HG03066 (cell line): Measurements from ENCODE around the gene DOCK10.

ENCODE experiments used
- ATAC-seq: cut with Tn5 transposase; IDR thresholded peaks from one replicate; pipeline ENCODE4 v1.9.1; 2021; ENCODE audit warnings: low read depth; ENCODE audit not compliant: unreplicated experiment

The DOCK10 gene

DNA sequence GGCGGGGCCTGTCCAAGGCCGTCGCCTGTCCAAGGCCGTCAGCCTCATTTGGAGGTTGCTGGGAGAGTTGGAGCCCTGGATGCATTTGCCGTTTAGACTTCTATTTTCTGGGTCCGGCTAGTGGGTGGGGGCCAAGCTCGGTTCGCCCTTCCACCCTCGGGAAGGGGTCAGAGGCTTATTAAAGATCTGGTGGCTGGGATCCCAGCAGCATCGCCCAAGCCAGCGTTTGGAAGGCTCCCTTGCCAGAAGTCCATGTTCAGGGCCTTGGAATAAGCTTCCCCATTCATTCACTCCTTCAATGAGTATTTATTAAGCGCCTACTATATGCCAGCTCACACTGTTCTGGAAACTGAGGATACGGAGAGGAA is 516 bp upstream of the DOCK10 start:
- no peak for ATAC-seq

DNA sequence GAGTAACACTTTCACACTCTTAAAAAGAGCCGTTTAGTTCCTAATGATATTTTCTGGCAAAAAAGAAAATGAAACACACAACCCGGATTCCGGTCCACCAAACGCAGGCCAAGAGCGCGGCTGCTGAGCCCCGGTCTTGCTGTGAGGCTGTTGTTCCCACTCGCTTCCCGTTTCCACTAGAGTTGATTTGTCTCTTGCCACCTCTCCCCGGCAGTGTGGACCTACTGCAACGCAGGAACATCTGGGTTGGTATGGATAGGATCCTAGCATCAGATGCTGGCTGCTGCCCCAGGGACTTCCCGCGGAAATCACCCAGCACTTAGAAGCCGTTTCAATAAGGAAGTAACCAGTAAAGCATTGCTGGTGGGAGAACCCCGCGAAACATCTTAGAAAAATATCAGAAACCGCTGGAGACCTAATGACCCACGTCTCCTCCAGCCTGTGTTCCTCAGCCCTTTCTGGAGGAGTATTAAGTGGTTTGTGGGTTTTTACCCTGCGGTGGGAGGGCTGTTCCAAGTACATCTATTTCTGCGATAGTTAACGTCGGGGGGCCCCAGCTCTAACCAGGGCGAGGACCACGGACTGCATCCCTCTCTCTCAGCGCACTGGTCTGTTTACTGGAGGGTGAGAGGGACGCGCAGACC is 939 bp downstream of the DOCK10 start:
- peak; percentile 57 for ATAC-seq

DNA sequence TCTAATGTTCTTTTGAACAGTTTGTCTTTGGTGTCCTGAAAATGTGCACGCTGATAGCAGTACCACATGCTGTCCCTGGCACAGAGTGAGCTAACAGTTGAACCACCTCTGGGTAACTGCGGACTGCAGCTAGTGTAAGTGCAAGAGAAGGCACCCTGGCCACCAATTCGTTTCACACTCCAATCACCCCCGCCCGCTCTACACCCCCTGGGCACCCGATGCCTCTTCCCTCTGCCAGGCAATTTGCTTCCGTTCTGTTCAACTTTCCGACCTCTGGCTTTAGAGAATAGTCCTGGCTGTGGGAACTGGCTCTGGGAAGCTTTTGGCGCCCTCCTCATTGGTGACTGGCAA is 1.4 kb downstream of the DOCK10 start:
- ATAC-seq, result peak; percentile 8

DNA sequence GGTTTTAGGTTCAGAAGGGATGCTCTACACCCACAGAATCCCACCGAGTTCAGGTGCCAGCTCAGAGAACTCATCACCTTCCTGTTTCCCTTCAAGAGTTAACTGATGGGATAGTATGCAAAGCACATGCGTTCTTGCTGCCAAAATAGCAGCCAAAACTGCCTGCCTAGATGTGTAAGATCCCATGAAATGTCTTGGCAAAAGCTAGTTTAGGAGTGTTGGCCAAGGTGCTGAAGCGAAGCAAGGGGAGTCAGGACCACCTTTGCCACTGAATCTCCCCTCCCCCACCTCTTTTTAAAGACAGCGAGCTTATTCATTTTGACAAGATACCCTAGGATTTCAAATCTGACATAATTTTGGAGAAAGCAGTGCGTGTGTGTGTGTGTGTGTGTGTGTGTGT is 2.1 kb downstream of the DOCK10 start:
- no peak for ATAC-seq

DNA sequence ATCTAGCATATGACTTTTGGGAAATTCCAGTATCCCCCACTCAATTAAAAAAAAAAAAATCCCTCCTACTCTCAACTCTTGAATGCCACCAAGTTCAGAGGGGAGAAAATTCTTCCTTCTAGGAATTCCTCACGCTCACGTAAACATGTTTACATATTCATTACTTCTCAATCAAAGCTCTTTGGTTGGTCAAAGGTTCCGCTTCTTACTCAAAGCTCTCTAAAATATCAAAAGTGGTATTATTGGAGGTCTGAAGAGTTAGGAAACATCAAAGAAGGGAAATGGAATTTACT is 4.1 kb downstream of the DOCK10 start:
- ATAC-seq, result no peak

DNA sequence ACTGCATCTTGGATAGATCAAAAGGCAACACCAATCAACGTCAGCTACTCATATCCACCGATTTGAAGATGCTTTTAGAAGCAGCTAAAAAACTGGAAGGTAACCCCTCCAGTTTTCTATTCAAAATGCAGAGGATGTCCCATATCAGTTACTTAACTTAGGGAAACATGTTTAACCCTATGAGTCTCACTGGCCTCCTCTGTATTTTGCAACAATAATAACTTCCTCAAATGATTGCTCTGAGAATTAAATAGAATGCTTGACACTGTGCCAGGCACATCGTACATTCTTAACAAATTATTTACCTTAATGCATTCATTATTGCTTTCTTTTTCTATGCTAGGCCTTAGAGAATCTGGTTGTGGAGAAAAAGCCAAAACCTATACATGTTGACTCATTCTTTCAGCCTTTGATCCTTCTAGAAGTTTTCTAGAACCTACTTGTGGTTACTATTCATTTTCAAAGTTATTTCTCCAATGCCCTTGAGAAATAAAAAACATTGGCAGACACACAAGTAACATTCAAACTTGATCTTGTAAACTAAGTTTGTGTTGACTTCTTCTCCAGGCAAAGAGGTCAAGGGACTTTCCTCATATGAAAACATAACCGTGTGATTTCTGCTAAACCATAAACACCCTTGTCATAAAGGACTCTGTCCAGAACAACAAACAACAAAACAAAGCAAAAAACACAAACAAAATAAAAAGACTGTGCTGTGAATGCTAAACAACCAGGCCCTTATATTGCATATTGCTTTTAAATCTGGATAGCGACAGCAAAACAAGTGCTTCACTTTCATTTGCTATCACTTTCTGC is 4.6 kb downstream of the DOCK10 start:
- ATAC-seq, result no peak

DNA sequence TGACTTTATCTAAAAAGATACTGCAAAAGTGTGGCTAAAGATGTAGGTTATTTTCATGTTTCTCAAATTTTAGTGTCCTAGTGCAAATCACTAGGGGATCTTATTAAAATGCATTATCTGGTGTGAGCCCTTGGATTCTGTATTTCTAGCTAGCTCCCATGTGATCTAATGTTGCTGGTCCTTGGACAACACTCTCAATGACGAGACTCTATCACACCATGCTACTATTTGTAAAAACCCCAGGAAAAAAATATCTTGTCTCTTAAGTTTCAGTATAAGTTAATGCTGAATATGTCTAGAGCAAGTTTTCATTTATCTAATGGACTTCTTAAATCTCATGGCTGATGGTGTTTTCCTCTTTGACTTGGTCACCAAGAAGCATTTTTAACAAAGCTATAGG is 5.8 kb downstream of the DOCK10 start:
- no peak for ATAC-seq

DNA sequence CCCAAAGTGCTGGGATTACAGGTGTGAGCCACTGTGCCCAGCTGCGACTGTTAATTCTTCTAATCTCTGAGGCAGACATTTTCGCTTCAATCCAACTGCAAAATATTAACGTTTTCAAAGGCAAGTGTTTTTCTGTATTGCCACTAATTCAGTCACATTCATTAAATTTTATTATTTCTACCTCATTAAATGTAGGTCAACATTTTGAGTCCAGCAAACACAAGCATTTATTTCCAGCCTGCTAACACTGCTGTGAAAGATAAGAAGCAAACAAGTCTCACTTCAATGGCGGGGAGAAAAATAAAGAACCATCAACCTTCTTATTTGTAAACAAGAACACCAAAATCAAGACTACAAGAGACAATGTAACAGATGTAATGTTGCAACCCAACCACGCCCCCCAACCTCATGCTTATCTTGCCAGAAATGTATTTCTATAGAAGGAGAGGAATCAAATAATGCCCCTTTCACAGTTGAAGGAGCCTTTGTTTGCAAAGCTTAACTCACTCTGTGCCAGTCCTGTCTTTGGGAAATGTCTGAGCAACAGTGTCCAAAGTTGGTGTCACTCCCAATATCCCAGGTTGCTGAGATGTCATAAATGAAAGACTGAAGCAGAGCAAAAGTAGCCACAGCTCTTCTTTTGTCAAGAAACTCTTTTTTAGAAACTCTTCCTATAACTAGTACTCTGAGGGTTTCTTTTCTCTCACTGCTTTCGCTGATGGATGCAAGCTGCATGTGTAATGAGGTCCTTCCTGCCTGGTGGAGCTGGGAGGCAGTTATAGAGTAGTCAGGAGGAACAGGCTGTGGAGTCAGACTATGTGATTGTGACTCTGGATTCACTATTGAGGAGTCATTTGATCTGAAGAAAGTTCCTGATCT is 8.6 kb downstream of the DOCK10 start:
- ATAC-seq, result no peak

DNA sequence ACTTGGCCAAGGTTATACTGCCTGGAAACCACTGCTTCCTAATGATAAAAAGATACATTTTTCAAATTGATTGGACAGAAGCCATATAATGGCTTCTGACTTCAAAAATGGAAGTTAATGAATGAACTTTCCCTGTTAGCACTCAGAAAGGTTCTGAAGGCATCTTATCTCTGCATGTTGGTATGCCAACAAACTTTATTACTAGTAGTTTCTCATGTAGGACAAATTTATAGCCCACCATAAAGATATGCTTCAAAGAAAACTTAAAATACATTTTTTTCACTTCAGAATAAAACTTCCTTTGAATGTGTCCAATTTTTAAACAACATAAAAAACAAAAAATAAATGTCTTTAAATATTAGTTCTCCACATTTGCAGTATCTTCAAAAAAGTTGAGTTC is 10.0 kb downstream of the DOCK10 start:
- ATAC-seq, result no peak

DNA sequence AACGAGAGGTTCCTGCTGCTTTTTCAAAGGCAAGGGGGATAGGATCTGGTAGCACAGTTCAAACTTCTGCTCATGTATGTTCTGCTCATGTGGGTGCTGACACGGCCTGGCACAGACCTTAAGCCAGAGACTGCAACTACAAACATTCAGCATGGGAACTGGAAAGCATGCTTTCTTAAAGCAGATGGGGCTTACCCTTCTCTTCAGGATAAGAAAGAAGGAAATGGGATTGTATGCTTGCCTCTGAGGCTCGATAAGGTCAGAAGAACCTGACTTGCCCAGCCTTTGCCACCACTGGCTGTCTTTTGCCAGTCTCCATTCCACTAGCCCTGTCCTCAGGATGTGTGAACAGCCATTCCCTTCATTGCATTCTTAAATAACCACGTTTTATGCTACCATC is 10.7 kb downstream of the DOCK10 start:
- ATAC-seq, result no peak

DNA sequence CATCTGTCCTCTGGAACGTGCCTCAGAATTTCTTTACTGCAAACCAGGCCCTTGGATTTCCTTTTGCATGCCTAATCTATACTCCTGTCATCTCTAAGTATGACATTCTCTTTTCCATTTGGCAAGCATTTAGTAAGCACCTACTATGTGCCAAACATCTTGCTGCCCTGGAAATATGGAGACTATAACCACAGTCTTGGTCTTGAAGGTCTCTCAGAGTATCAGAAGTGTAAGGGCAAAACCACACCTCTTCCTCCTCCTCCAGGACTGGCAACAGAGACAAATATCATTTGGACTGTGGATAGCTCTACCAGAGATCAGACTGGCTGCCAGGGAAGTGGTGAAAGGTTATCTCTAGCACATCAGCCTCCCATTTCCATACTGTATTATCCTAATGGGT is 11.4 kb downstream of the DOCK10 start:
- no peak for ATAC-seq

DNA sequence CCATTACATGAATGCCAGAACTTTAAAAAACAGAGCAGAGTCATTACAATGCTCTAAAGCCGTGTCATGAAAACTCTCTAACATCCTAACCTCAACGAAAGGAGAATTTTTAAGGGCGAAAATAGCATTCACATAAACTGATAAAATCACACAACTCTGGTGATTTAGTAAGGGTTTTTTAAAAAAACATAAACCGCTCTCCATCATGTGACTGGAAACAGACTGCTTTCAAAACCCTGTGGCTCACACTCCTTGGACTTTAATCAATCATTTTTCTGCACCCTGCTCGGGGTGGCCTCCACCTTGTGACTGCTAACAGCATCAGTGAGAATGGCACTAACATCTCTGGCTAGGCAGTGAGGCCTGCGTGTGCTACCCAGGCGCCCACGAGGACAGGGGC is 12.1 kb downstream of the DOCK10 start:
- ATAC-seq, result no peak

DNA sequence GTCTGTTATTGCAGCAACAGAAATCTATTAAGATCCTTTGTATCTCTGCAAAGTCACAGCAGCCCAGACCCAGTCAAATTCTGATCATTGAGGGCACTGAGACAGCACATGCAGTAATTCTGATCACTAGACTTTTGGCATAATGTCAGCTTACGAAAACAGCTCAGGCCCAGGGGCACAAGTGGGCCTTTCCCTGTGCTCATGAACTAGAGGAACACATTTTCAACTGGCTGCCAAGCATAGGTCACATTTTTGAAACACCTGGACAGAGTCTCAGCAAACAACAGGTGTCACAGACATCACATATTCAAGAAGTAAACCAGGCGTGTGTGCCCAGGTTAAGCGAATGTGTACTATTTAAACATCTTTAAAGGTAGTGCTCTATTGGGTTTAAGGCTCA is 13.7 kb downstream of the DOCK10 start:
- ATAC-seq, result no peak

DNA sequence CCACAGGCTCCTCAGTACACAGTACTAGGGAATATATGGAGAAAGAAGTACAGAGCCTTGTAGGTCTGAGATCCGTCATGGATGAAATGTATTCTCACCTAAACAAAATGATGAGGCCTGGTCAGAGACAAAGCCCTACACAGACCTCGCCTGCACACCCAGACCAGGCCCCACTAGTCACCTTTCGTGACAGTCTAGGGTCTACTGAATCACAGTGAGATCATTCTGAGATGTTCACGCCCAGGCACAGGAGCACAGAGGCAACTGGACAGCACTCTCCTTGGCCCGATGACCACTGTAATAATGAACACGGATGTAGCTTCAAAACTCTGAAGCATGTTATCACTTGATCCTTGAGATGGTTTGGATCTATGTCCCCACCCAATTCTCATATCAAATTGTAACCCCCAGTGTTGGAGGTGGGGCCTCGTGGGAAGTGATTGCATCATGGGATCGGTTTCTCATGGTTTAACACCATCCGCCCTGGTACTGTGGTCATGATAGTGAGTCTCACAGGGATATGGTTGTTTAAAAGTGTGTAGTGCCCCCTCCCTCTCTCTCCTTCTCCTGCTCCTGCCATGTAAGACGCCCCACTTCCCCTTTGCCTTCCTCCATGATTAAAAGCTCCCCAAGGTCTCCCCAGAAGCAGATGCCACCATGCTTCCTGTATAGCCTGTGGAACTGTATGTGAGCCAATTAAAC is 15.1 kb downstream of the DOCK10 start:
- ATAC-seq, result no peak

DNA sequence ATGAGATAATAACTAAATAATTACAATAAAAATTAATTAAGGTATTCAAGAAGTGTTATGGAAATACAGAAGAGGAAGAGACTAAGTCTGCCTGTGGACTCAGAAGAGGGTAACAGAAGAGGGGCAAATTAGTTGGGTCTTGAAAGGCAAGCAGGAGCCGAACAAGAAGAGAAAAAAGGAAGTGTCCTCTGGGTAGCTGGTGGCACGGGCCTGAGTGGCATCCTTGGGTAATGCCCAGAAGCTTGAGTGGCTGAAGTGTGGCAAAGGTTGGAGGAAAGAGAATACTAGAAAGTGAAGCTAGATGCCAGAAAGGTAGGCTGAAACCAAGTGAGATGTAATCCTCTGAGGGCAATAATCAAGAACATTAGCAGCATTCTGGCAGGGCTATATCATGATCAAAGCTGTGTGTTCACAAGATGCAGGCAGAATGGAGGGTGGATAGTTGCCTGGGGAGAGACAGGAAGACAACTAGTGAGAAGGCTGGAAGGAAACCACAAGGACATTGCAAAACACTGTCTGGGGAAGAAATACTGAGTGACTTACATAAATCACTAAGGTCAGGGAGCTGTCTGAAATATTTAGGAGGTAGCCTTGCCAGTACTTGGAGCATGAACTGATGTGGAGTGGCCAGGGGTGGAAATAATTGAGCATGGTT is 16.2 kb downstream of the DOCK10 start:
- no peak for ATAC-seq

DNA sequence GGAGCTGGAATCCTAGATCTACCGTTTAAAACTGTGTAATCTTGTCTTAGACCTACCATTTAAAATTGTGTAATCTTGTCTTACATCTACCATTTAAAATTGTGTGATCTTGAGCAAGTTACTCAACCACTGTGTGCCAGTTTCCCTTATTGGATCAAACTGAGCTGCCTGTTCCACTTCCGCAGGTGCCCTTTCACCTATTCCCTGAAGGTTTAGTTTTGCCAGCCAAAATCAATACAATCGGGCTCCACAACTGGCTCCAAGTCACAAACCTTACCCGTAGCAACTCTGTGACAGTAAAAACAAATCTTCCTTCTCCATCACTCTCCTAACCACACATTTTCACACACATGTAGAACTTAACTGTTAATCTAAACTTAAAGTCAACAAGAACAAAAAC is 20.1 kb downstream of the DOCK10 start:
- ATAC-seq, result no peak

DNA sequence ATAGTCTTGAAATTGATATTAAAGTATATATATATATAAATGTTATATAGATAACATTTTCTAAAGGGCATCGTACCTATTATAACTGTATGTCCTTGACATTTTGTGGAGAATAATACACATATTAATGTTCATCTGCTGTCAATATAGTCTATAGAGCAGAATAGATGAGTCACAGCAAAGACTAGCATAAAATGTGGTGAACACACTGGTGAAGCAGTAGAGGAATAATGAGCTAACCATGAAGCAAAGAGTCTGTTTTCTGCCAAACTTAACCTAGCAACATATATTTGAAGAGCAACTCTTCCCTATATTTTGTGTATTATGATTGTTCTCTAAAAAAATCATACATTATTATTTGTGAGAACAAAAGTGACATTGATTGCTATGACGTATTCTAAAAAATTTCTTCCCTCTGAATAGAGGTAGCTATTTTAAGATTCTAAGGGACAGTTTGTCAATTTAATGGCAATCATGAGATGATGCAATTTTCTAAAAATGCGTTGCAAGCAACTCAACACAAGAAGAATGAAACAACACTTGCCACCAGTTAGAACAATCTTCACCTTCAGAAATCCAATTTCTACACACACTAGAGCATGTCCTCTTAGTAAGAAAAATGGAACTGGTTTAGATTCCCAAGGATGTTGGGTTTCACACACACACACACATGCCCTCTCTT is 22.0 kb downstream of the DOCK10 start:
- no peak for ATAC-seq

DNA sequence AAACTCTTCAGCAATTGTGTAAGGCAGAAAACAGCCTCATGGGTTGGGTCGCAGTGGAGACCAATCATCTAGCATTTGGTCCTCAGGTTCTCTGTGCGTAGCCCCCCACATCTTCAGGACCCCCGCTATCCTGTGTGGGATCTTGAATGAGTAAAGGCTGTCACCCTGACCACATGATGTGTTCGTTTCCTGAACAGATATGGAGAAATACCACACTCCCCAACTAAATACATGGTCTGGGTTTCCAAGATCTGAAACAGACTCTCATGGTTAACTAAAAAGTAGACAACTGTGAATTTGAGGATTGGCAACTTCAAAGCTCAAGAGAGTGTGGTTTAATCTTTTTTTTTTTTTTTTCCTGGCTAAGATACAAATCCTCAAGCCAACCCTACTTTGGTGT is 23.2 kb downstream of the DOCK10 start:
- no peak for ATAC-seq

DNA sequence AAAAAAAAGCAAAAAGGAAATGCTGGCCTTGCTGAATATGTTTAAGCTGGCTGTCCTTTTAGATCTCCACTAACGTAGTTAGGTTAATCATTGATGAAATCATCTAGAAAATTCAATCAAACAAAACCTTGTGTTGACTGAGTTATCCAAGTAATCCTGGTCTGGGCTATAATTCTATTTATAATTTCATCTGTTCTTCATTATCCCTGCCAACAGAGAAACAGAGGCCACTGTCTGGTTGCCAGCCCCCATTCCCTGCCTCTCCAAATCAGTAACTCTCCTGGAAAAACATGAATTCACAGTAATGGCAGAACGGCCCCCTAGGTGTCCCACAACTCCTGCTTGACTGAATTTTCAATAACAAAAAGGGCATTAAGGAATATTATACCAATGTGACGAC is 24.6 kb downstream of the DOCK10 start:
- ATAC-seq, result no peak

DNA sequence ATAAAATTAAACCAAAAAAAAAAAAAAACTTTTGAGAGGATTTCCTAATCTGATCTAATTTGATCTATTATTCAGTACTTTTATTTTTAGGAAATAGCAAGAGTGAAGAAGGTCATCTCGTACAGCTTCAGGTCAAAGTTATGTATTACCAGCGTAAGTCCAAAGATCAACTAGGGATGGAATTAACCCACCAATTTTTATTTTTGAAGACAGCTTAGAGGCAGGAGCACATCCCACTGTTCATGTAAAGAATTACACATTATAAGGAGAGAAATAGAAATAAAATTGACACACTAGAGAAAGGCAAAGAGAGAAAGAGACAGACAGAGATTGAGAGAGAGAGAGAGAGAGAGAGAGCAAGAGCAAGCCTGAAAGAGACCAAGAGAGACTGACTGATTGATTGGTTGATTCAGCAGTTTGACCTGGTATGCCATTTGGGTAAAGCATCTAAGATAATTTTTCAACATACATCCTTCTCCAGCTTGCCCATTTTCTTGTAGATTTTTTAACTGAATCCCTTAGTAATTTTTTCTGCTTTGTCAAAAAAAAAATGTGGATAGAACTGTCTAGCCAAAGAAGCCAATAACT is 25.1 kb downstream of the DOCK10 start:
- no peak for ATAC-seq
